HG02973 (cell line): ENCODE data around the gene C16orf89.
"Not testable (repeated sequence)": the region's sequence is repeated elsewhere in the genome, so short reads cannot be mapped to it uniquely, and the experiment has no call there.

Experiments used
- ATAC-seq: cut with Tn5 transposase; IDR thresholded peaks from one replicate; pipeline ENCODE4 v1.9.1; 2021; ENCODE audit warnings: moderate library complexity; ENCODE audit not compliant: unreplicated experiment

Gene C16orf89, protein sequence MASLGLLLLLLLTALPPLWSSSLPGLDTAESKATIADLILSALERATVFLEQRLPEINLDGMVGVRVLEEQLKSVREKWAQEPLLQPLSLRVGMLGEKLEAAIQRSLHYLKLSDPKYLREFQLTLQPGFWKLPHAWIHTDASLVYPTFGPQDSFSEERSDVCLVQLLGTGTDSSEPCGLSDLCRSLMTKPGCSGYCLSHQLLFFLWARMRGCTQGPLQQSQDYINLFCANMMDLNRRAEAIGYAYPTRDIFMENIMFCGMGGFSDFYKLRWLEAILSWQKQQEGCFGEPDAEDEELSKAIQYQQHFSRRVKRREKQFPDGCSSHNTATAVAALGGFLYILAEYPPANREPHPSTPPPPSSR

DNA sequence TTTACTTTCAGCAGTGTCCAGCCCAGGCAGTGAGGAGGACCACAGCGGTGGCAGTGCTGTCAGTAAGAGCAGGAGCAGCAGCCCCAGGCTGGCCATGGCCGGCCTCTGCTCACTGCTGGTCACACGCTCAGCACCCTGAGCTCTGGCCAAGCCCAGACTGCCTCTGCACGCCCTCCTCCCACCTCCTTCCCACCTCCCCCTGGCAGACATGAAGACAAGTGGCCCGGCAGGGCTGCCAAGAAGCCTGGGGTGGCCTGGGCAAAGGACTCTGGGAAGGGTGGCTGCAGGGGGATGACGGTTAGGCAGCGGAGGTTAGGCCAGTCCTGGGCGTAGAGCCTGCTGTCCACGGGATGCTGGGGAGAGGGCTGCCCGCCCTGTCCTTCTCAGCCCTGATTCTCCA, at the start of gene C16orf89:
TSS of gene C16orf89 (minus strand) at position 144 of the 400 bp plus-strand sequence. CDS start at position 96, 48 bp downstream.
- ATAC-seq, result no peak

DNA sequence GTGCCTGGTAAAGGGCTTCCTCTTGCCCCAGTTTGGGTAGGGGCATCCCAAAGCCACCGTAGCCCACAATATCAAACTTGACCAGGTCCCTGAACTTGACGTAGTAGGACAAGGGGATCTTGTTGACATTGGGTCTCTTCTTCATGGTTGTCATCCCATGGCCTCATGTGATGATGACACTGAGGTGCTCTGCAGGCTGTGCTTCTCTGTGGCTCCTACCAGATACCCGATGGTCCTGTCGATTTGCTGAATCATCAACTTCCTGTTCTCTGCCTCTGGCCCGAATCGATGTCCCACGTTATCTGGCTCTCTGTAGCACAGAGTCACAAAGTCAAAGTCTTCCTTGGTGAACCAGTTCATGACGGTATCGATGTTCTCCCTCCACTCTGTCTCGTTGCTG, 45.2 kb upstream of the C16orf89 start:
- not testable (repeated sequence) for ATAC-seq

DNA sequence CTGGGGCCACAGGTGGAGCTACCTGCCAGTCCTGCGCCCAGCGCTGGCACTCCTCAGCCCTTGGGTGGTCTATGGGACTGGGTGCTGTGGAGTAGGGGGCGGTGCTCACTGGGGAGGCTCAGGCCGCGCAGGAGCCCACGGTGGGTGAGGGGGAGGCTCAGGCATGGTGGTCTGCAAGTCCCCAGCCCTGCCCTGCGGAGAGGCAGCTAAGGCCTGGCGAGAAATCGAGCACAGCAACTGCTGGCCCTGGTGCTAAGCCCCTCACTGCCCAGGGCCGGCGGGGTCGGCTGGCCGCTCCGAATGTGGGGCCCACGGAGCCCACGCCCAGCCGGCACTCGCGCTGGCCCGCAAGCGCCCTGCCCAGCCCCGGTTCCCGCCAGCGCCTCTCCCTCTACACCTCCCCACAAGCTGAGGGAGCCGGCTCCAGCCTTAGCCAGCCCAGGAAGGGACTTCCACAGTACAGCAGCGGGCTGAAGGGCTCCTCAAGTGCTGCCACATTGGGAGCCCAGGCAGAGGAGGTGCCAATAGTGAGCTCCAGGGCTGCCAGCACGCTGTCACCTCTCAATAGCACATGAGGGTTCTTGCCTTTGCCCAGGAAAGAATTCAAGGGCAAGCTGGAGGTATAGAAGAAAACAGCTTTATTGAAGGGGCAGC, 42.9 kb upstream of the C16orf89 start:
- ATAC-seq, result no peak

DNA sequence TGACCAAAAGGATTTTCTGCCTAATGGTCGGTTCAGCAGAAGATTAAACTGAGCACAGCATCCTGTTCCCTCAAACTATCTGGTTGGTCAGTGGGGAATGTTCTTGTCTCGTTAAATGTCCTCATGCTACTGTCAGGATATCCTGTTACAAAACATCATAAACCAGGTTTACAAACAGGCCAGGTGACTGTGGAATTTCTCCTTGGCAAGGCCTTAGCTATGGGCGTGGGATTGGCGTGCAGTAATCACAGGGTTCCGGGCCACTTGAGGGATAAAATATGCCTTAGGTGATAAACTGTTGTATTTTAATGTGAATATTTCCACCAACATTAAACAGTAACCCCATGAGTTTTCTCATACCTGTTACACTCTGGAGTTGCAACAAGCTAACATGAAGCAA, 39.3 kb upstream of the C16orf89 start:
- ATAC-seq, result not testable (repeated sequence)

DNA sequence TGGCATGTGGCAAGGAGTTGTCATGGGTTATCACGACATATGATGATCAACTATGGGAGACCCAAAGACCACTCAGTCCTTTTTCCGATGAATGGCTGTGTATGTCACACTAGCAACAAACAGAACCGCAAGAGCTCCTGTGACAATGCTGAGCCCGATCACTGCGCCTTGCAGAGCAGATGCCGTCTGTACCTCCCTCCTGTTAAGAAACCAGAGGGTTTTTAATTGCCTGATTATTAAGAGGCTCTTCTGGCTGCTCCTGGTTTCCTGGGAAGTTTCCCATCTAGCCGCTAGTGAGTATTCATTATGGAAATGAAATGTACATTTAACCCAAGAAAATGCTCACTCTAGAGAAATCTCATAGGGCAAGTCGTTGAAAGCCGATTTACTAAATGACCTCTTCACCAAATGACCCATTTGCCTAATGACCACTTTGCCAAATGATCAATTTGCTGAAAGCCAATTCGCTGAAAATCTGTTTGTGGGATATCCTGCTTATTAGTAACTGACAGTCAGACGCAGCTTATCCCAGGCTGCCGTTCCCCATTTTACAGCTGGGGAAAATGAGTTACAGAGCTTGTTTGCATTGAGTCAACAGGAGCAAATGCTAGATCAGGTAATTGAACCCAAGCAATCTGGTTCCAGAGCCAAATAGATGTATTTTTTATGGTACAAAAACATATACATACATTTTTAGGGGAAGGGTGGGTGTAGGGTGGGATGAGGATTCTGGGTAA, 37.7 kb upstream of the C16orf89 start:
- not testable (repeated sequence) for ATAC-seq

DNA sequence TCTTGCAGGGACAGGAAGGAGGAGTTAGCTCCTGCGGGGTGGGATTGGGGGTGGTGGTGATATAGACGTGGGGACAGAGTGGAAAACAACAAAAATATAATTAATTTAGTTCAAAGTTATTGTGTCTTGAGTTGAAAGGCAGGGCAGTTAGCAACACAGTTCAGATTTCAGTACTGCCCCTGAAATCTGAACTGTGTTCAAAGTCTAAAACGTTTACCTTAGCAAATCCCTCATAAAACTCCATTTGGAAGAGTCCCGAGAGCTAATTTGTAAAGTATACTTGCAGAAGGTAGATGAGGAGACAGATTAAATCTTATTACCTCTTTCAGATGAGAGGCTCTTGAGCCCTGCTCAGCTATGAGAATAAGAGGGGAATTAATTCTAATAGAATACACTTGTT, 33.4 kb upstream of the C16orf89 start:
- not testable (repeated sequence) for ATAC-seq

DNA sequence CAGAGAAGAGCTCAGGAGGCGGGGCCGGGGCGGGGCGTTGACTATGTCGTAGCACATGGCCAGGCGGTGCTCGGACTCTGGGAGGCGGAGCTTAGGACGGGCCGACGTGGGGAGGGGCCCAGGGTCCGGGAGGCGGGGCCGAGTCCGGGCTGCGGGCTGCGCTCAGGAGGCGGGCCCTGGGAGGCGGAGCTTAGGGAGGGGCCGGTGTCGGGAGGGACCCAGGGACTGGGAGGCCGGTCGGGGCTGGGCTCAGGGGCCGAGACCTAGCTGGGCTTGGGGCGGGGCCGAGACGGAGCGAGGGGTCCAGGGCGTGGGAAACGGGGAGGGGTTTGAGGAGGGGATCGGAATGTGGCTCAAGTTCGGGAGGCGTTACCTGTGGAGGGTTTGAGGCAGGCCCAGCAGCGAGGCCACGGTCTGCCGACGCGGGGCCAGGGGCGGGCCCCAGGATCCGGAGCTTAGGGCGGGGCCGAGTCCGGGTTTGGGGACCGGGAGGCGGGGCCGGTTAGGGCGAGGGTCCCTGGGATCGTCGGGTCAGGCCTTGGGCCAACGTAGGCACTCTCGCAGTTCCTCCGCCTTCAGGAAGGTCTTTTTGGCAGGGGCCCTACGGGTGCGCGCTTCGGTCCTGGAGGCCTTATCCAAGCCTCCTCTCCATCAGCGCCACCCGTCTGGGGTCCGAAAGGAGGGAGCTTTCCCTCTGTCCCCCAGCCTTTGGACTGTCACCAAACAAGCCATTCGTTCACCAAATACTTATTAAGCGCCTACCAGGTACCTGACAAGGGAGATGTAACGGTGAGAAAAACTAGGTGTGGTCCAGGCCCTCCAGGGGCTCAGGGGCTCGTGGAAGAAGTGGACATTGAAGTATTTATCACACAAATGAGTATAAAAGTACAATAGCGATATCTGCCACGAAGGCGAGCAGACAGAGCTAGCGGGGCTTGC, 32.7 kb upstream of the C16orf89 start:
- ATAC-seq, result peak; percentile 87

DNA sequence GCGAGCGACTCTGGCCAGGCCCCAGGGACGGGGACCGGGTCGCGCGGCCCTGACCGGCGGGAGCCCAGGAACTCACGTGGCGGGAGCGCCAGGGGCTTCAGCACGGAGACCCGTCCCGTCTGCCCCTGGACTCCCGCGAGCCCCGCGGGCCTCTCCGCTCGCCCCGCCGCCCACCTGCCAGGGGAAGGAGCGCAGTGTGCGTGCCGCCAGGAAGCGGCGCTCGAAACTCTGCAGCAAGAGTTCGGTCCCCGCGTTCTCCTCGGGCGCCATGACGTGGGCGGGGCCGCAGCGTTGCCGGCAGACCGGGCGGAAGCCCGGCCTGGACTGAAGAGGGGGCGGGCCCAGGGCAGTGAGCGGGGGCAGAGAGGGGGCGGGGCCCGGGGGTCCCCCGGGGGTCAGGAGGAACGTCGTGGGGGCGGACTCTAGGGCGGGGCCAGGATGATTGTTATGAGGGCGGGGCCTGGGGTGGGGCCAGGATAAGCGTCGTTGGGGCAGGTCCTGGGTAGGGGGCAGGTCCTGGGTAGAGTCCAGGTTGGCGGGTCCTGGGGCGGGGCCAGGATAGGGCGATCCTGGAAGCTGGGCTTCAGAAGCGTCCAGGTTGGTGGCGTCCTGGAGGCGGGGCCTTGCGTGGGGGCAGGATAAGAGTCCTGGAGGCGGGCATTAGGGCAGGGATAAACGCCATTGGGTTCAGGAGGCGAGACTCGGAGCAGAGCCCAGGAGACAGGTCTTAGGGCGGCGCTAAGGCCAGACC, 31.9 kb upstream of the C16orf89 start, which contains the start of gene EEF2KMT:
TSS of gene EEF2KMT (minus strand) at position 326 of the 751 bp plus-strand sequence. CDS start at position 270, 56 bp downstream.
- ATAC-seq, result peak; percentile 97

DNA sequence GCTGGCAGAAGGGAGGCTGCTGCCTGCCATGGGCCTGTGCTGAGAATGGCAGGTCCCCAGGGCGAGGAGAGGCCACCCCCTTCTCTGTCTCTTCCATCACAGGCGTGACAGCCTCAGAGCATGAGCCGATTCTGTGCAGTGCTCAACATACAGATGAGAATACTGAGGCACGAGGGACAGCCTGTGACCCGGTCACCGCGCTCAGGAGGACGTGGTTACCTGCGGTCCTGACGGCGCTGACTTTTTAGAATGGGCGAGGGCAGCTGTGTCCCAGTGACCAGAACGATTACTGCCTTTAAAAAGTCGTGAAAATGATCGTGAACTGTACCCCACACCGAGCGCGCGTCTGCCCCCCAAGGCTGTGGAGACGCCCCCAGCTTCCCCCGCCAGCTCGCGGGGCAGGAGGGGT, 31.3 kb upstream of the C16orf89 start:
- not testable (repeated sequence) for ATAC-seq

DNA sequence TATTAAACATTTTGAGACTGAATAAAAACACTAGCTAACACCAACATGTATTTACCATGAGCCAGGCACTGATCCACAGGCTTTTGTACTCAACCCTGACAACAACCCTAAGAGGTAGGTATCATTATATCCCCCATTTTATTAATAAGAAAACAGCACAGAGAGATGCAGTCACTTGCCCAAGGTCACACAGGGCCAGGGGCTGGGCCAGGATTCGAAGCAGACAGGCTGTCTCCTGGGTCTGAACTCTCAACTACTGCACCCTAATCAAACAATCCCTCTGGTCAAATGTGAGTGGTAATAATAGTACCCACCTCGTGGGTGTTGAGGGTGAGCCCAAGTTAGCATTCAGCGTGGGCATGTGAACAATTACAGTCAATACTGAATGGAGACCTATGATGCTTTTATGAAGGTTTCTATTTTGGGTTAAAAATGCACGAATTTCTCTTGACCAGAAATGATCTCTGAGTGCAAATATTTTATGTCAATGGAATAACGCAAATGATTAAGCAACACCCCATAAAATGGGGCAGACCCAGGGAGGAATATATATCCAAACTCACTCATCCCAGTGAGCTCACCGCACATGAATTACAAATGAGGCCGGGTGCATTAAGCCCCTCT, 30.8 kb upstream of the C16orf89 start:
- ATAC-seq, result not testable (repeated sequence)

DNA sequence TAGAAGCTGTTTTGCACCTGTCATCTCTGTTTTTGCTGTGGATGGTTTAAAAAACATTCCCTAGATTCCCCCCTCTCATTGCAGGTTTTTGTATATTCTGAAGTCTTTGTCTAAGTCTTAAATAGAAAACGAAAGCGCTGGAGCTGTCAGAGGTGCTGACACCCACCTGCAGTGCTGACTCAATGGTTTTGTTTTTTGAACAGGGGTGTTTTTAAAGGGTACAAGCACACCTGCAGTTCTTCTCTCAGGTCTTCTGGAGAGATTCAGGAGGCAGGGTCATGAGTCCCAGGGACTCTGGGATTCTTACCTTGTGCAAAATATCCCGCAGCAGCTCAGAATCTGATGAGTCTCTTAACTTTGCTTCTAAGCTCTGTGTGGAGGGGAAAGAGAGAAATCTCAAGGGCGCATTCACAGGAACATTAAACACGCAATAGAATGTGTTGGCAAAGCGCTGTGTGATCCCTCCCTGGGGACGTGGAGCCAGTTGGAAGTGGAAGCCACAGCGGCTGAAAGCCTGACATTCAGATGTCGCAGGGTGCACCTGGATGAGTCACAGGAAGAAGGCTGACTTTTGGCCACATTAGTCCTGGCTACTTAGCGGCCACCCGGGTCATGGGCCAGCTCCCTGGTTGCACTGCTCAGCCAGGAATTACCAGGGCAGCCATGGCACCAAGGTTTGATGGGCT, 29.5 kb upstream of the C16orf89 start:
- not testable (repeated sequence) for ATAC-seq

DNA sequence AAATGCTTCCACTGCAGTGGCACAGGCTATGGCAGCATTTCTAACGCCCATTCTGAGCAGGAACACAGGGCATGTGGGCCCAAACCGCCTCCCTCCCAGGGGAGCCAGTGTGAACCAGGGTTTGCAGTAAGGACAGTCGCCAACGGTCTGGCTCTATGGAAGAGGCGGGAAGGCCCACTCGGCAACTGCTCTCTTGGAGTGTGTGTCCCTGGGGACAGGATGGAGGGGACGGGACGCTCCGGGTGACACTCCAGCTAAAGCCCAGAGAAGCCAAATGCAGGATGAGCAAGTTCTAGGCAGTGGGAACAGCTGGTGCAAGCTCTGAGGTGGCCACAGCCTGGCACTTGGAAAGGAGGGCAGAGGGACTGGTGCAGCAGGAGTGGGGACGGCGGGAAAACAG, 28.0 kb upstream of the C16orf89 start:
- not testable (repeated sequence) for ATAC-seq

DNA sequence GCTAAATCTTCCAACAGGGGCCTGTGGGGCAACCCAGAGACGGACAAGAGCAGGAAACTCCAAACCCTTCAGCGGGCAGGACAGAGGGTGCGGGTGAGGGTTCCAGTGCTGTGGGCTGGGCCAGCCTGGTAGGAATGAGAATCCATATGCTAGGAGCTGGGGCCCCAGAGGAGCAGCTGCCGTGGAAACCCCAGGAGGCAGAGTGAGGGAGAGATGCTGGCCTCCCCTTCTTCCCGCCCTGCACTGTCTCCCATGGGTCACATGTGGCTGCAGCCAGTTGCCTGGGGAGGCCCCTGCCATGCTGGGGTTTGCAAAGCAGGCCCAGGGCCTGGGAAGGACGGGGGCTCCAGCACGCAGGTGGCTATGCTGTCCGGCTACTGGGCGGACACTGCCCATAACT, 27.3 kb upstream of the C16orf89 start:
- not testable (repeated sequence) for ATAC-seq

DNA sequence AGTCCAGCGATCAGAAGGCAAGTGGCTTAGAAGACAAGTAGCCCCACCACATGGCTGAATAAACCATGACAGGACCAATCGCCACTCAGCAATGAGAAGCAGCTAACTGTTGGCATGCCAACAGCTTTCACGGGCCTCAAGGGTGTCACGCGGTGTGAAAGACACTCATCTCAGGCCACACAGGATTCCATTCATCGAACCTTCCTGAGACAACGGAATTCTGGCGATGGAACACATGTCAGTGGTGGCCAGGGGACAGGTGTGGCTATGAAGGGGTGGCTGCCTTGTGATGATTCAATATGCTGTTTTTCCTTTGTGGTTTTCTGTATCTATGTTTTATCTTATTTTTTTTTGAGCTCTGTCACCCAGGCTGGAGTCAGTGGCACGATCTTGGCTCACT, 24.8 kb upstream of the C16orf89 start:
- ATAC-seq, result not testable (repeated sequence)

DNA sequence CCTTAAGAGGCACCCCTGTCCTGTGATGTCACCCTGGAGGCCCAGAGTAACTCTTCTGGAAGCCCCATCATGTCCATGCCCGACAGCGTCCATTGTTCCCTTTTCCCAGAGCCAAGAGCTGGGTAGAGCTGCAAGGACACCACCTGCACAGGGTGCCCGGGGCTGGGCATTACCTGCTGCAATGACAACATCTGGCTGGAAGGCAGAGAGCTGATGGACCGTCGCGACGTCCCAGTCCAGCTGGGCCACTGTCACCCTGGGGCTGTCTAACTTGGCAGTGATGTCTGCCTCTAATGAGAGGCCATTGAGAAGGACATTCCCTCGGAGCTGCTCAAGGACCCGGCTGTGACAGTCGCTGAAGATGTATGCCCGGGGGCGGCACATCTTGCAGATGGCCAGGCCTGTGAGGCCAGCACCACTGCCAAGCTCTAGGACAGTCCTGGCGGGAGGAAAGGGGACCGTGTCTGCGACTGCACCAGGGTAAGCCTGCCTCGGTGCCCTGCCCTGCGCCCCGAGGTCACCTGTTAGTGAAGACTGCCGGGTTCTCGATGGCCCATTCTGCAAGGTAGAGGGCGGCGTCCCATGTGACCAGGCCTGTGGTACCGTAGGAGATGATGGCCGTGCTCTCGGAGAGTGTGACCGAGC, 24.3 kb upstream of the C16orf89 start:
- ATAC-seq, result not testable (repeated sequence)

DNA sequence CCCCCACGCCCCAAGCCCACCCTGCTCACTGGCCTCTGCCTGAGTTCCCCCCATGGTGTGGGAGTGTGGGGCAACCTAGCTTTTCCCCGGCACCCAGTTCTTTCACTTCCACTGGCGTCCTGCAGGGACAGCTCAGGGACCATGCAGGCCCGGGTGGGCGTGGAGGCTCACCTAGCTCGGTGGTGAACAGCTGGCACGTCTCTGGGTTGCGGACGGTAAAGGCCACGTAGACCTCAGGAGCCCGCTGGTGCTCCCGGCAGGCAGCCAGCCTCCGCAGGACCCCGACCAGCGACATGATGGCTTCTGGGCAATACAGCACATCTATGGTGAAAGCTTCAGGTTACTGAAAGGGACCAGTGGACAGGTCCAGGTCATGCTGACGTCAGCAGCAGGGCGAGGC, 23.2 kb upstream of the C16orf89 start:
- not testable (repeated sequence) for ATAC-seq

DNA sequence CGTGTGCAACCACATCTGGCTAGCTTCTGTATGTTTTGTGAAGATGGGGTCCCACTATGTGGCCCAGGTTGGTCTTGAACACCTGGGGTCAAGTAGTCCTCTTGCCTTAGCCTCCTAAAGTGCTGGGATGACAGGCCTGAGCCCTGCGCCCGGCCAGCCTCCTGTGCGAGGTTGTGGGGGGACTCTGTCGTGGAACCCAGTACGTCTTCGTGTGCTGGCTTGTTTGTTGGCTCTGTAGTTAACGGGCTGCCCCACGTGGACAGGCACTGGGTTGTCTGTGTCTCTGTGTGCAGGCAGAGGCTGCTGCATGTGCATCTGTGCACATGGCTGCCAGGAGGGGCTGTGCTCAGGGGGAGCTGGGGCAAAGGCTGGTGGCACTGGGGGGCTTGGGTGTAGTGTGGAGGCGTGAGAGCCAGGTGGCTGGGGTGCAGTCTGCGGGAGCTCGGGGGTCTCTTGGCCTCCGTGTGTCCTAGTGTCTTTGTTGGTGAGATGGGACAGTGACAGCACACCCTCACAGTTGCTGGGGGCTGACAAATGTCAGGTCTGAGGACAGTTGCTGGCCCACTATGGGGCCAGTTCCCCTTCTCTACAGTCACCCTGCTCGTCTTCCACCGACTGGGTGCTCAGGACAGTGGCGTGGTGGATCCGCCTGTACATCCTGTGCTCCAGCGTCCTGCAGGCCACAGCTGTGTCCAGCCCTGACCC, 22.5 kb upstream of the C16orf89 start:
- not testable (repeated sequence) for ATAC-seq
